Mucosa of rectum (tissue), 2 donors: ENCODE results near the gene NF1.

ENCODE experiments used
- H3K27ac ChIP-seq, 2 donors: one replicate each; pipeline ENCODE4 v1.7.0; 2013; ENCODE audit warnings: inconsistent platforms in 2 of 2, low read depth in 2 of 2, low read length in 2 of 2
- H3K27me3 ChIP-seq, 2 donors: one replicate each; pipeline ENCODE4 v1.7.0; 2013; ENCODE audit warnings: low read length in 2 of 2; ENCODE audit not compliant: control insufficient read depth in 2 of 2, insufficient read depth in 2 of 2
- H3K36me3 ChIP-seq, 2 donors: one replicate each; pipeline ENCODE4 v1.7.0; 2013; ENCODE audit warnings: low read length in 2 of 2; ENCODE audit not compliant: control insufficient read depth in 2 of 2, insufficient read depth in 2 of 2
- H3K4me1 ChIP-seq, 2 donors: one replicate each; pipeline ENCODE4 v1.7.0; 2013; ENCODE audit warnings: low read length in 2 of 2, mild to moderate bottlenecking in 1 of 2; ENCODE audit not compliant: control insufficient read depth in 2 of 2, insufficient read depth in 2 of 2
- H3K4me3 ChIP-seq, 2 donors: one replicate each; pipeline ENCODE4 v1.7.0; 2013; ENCODE audit warnings: low read length in 2 of 2
- H3K9ac ChIP-seq, 2 donors: one replicate each; pipeline ENCODE4 v1.7.0; 2013; ENCODE audit warnings: low read length in 2 of 2, low read depth in 1 of 2, mild to moderate bottlenecking in 1 of 2
- H3K9me3 ChIP-seq, 2 donors: one replicate each; pipeline ENCODE4 v1.7.0; 2013; ENCODE audit warnings: low read length in 2 of 2; ENCODE audit not compliant: control insufficient read depth in 2 of 2
- donor health status: healthy.
- donor health status: Normal muscosa, but diverticular disease.

Gene NF1

DNA sequence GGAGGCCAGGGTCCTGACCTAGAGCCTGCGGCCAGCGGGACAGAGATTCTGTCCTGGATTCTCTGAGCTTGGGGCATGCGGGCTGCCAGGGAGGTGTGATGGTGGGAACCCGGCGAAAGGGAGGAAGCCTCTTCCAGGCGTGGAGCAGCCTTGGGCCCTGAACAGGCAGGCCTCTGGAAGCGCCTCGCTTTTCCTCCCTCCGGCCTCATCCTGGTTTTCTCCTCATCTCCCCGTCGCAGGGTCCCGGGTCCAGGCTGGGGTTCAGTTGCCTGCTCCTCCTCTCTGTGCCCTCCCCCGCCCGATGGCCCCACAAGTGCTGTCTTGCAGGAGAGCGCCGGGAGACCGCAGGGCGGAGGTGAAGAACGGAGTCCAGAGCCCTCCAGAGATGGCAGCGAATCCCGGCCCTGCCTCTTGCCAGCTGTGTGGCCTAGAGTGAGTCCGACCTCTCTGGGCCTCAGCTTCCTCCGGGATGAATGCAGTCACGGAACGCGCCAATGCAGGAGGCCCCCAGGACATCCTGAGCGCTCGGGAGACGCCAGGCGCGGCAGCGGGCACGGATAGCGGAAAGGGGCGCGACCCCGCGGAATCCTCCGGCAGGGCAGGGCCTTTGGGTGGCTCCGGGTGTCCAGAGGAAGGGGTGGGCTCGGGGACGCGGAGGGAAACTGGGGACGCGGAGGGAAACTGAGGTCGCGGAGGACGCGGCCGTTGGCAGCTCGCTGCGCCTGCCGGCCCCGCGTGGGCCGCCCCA, 296.1 kb downstream of the NF1 start:
- Histone ChIP-seq H3K9ac (no peak overlapping the region), H3K27me3 (peaks cover 33 to 39% of the 10 kb centered on the region in 2 donors), H3K9me3 (no peaks in the 10 kb centered on the region), H3K27ac (no peak overlapping the region), H3K4me3 (peak overlapping the region in 1 of 2 donors; percentile 20), H3K4me1 (no peaks in the 10 kb centered on the region), H3K36me3 (no peaks in the 10 kb centered on the region)

DNA sequence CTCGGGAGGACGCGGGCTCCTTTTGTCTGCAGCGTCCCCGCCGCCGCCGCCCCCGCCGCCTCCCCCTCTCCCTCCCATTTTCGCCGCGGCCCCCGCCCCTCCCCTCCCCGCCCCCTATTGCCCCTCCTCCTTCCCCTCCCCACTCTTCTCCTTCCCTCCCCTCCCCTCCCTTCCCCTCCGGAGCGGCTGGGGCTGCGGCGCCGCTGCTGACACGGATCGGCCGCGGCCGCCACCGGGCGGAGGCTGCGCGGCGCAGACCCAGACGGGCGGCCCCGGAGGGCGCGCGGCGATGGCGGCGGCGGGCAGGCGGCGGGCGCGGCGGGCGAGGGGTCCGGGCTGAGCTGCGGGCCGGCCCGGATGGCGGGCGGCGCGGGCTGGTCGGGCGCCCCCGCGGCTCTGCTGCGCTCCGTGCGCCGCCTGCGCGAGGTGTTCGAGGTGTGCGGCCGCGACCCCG, 296.7 kb downstream of the NF1 start, which contains the start of gene RAB11FIP4:
Gene RAB11FIP4 (plus strand): TSS at position 180 of the 454 bp plus-strand sequence. CDS start 178 bp downstream, at position 358.
- H3K36me3 ChIP-seq = no peaks in the 10 kb centered on the region
- H3K9ac ChIP-seq = no peak within 1 kb of the TSS
- no peaks in the 10 kb centered on the region for H3K9me3 ChIP-seq
- H3K27ac ChIP-seq = no peak within 1 kb of the TSS
- no peaks in the 10 kb centered on the region for H3K4me1 ChIP-seq
- peak within 1 kb of the TSS; percentile 7 to 20 for H3K4me3 ChIP-seq
- peaks cover 33 to 39% of the 10 kb centered on the region in 2 donors for H3K27me3 ChIP-seq

DNA sequence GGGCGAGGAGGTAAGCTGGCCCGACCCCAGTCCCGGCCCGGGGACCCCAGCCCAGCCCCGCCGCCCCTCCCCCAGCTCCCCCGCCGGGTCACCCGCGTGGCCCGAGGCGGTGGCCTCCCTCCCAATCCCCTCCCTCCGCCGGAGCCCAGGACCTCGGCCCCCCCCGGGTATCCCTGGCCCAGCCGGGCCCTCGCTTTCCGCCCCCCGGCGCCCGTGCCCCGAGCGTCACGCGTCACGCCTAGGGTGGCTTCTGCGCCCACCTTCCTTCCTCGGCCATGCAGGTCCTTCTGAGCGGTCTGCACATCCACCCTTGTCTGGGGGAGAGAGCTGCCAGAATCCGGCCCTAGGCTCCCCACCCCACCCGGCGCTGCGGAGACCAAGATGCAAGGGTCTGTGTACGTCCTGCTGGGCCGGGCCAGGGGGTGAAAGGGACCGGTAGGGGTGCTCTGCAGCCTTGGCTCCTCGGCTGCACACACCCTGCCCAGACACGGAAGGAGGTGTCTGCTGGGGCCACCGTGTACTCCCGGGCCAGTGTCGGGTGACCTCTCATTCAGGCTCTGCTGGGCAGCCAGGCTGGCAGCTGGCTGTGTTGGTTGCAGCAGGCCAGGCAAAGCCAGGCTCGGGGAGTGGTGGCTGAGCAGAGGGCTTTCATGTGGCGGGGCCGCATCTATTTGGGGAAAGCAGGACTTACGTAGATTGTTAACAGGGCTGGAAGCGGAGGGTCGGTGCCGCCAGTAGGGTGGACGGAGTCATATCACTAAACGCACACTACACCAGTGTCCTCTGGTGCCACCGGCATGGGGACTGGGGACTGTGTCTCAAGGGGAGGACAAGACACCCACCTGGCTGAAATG, 297.5 kb downstream of the NF1 start:
- H3K9ac ChIP-seq = no peak overlapping the region

DNA sequence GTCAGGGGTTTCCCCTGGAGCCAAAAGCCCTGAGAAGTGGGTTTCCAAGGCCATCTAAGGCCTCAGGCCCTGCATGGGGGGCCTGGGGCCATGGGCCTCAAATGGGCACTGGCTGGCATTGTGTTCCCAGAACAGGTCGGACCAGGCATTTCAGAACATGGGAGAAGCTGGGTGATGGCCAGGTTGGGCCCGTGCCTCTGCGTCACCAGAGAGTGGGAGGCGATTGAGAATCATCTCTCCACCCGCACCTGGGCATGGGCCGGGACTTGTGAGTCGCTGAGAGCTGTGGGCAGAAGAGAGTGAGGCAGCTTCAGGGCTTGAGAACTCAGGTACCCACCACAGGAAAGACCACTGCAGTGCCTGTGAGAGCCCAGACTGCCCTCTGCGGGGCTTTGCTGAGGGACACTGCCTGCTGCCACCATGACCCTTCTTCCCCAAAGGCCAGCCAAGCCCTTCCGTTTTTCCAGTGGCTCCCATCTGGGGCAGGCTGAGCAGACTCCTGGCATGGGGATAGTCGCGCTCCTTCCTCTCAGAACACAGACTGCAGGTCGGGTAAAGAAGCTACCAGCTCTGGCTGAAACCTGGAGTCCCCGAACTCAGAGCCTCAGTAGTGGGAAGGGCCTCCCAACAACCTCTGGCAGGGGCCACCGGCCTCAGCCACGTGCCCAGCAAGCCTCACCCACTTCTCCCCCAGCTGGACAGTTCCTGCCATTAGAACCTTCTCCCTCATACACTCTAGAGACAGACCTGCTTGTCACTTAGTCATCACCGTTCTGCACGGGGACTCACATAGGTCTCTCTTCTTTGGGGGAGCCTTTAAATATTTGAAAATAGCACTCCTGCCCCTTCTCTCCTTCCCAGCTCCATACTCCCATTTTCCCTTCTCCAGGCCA, 298.3 kb downstream of the NF1 start:
- Histone ChIP-seq H3K4me3 (no peak overlapping the region), H3K9ac (no peak overlapping the region), H3K9me3 (no peaks in the 10 kb centered on the region), H3K27ac (no peak overlapping the region), H3K36me3 (no peaks in the 10 kb centered on the region), H3K4me1 (no peaks in the 10 kb centered on the region), H3K27me3 (peaks cover 33 to 39% of the 10 kb centered on the region in 2 donors)

More for the DNA sequence above, 297.5 kb downstream of the NF1 start:
- no peaks in the 10 kb centered on the region for H3K36me3 ChIP-seq
- H3K27me3 ChIP-seq = peaks cover 33 to 39% of the 10 kb centered on the region in 2 donors
- H3K27ac ChIP-seq = no peak overlapping the region
- H3K9me3 ChIP-seq = no peaks in the 10 kb centered on the region
- H3K4me1 ChIP-seq = no peaks in the 10 kb centered on the region
- H3K4me3 ChIP-seq = peak overlapping the region in 1 of 2 donors; percentile 7

DNA sequence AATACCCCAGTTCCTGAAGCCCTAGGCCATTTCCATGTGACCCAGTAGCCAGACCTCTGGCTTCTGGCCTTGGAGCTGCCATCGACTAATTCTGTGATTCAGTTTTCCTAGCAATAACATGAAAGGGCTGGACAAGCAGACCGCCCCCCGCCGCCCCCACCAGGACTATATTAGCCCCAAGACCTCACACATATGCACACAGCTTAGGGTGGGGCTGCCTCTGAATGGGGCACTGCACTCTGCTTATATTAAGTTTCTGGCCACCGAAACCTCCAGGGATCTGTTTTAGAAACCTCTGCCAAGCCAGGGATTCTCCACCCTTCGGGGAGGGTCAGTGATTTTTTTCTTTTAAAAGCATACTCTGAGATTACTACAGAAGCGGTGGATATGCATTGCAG, 299.0 kb downstream of the NF1 start:
- no peak overlapping the region for H3K27ac ChIP-seq

DNA sequence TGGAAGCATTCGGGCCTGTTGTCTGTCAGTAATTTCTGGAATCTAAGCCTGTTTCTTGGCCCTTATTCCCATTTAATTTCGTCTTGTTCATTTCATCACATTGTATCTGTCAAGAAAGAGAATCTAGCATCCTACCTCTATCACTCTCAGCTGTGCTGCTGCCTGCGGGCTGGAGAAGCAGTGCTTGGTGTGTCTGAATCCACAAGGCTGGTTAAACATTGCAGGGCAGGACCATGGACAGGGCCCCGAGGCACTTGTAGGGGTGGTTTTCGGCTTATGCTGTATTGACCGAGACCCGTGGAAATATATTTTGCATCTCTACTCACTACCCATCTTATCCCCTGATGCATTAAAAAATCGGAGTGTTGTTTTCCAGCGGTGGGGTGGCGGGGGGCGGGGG, 299.8 kb downstream of the NF1 start:
- H3K36me3 ChIP-seq = no peaks in the 10 kb centered on the region
- H3K9ac ChIP-seq = no peak overlapping the region
- no peak overlapping the region for H3K4me3 ChIP-seq
- no peaks in the 10 kb centered on the region for H3K4me1 ChIP-seq
- H3K27me3 ChIP-seq = peaks cover 32 to 34% of the 10 kb centered on the region in 2 donors
- H3K9me3 ChIP-seq = no peaks in the 10 kb centered on the region
- H3K27ac ChIP-seq = no peak overlapping the region

More for the DNA sequence above, 299.0 kb downstream of the NF1 start:
- no peak overlapping the region for H3K4me3 ChIP-seq
- H3K9ac ChIP-seq = no peak overlapping the region
- no peaks in the 10 kb centered on the region for H3K36me3 ChIP-seq
- H3K27me3 ChIP-seq = peaks cover 33 to 35% of the 10 kb centered on the region in 2 donors
- no peaks in the 10 kb centered on the region for H3K9me3 ChIP-seq
- H3K4me1 ChIP-seq = no peaks in the 10 kb centered on the region

DNA sequence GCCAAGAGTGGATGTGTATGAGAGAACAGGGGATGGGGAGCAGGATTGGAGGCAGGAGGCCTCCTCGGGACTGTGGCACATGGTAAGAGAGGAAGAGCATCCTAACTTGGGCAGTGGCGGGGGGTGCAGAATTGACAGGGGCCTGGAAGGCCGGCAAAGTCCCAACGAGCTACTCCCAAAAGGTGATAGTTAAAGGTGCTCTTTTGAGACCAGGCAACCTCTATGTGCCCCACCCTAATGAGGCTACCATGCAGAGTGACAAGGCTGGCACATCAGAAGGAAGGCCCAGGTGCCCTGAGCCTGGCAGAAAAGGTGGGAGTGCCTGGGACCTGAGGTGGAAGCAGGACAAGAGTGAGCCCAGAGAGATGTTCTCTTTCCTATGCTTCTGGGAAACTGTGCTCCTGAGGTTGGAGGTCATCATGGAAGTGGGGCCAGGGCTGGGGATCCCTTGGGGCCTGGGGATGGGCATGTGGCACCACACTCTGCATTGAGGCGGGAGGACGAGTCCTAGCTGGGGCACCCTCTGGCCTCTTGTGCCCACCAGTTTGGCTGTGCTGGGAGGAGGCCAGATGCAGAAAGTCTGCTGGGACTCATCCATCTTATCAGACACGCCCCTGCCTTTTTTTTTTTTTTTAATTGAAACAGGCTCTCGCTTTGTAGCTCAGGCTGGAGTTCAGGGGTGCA, 302.6 kb downstream of the NF1 start:
- H3K4me1 ChIP-seq = no peaks in the 10 kb centered on the region
- H3K36me3 ChIP-seq = no peaks in the 10 kb centered on the region
- H3K27me3 ChIP-seq = peaks cover 16% of the 10 kb centered on the region in 2 donors
- H3K9me3 ChIP-seq = no peaks in the 10 kb centered on the region
- no peak overlapping the region for H3K27ac ChIP-seq
- no peak overlapping the region for H3K4me3 ChIP-seq
- H3K9ac ChIP-seq = no peak overlapping the region

DNA sequence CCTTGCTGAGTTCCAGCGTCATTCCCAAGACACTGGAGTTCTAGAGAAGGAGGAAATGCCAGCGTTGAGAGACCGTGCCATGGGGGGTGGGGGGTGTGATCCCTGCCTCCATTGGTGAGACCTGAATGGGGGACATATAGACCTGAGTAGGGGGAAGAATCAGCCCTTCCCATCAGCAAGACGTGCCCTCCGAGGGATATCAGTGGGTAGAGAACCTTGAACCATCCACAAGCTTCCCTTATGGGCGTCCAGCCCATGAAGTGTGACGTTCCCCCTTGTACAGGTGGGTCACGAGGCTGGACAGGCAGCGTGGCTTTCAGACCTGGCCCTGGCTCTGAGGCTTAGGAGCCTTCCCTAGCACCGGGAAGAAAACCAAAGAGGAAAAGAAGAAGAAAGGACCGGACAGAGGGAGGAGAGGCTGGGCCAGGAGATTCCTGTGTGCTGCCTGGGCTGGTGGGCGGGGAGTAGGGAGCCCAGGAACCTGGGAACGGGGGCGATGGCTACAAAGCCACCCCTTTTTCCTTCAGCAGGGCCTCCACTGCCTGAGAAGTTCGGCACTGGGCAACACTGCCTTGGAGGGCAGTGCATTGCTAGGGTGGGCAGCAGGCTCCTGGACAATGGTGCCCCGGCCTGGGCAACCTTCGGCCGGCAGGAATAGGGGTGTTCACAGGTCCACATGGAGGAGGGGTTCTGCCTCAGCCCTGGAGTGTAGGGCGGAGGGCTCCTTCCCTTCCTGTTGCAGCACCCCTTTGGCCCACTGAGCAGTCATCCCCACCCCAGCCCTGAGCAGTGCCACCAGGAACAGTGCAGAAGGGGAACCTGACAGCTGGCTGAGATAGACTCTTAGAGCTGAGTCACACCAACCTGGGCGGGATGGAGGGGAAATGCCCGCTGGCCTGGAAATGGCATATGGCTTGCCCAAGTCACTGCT, 303.9 kb downstream of the NF1 start:
- Histone ChIP-seq H3K9me3 (no peaks in the 10 kb centered on the region), H3K4me3 (no peak overlapping the region), H3K27me3 (peaks cover 4% of the 10 kb centered on the region in 2 donors), H3K36me3 (no peaks in the 10 kb centered on the region), H3K4me1 (no peaks in the 10 kb centered on the region), H3K9ac (no peak overlapping the region), H3K27ac (no peak overlapping the region)
